ENCODE measurements around the gene LRRC75A. TPM values are rescaled to one million over a fixed set of nuclear protein-coding genes. Genes with fewer than 3 reads are reported as not detected.

Gene LRRC75A
- total RNA-seq, 1 experiment from 2014 or later: 2.8 TPM

DNA sequence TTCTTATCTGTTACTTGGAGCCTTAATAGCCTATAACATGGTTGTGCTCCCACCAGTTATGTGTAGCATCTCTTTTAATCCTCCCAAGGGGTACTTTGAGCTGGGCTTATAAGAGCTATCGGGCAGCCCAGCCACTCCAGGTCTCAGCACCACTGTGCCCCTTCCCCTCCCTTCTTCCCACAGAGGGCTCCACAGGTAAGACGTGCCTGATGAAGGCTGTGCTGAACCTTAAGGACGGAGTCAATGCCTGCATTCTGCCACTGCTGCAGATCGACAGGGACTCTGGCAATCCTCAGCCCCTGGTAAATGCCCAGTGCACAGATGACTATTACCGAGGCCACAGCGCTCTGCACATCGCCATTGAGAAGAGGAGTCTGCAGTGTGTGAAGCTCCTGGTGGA lies 69.6 kb downstream of the LRRC75A start:
- ChIA-PET CTCF (no interaction called here), POLR2A (ENCODE audit: low non-redundant PET) (no interaction called here)
- no peaks in the 10 kb centered on the region for H3K36me3 ChIP-seq (ENCODE audit: insufficient read depth, low read length, poor library complexity, severe bottlenecking)
- intact Hi-C loops (cut with micrococcal nuclease; ENCODE audit: unreplicated experiment): no loop called here
- H3K4me1 ChIP-seq (ENCODE audit: insufficient read depth, low read length, poor library complexity, severe bottlenecking): peaks cover 9% of the 10 kb centered on the region
- TF ChIP-seq, protein P1, sequence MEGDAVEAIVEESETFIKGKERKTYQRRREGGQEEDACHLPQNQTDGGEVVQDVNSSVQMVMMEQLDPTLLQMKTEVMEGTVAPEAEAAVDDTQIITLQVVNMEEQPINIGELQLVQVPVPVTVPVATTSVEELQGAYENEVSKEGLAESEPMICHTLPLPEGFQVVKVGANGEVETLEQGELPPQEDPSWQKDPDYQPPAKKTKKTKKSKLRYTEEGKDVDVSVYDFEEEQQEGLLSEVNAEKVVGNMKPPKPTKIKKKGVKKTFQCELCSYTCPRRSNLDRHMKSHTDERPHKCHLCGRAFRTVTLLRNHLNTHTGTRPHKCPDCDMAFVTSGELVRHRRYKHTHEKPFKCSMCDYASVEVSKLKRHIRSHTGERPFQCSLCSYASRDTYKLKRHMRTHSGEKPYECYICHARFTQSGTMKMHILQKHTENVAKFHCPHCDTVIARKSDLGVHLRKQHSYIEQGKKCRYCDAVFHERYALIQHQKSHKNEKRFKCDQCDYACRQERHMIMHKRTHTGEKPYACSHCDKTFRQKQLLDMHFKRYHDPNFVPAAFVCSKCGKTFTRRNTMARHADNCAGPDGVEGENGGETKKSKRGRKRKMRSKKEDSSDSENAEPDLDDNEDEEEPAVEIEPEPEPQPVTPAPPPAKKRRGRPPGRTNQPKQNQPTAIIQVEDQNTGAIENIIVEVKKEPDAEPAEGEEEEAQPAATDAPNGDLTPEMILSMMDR (conservative IDR thresholded peaks at IDR 0.05; ENCODE audit: low read depth, low read length): no peak
- no peak for TF ChIP-seq EZH2 (IDR thresholded peaks at IDR 0.05; ENCODE audit: borderline replicate concordance, low read depth, low read length, poor library complexity, severe bottlenecking)
- no peak for DNase-seq (ENCODE audit: low spot score)
- H3K27ac ChIP-seq (ENCODE audit: low read depth, low read length, poor library complexity, severe bottlenecking): no peak overlapping the region
- no peak overlapping the region for H3K4me3 ChIP-seq (ENCODE audit: low read depth, low read length, poor library complexity, severe bottlenecking)
- no peaks in the 10 kb centered on the region for H3K27me3 ChIP-seq (replicated peaks; ENCODE audit: insufficient read depth, low read depth, low read length, poor library complexity)
- BruUV-seq (replicated peaks): no TSS peak
- no peaks in the 10 kb centered on the region for H3K9me3 ChIP-seq (ENCODE audit: low read depth, low read length, poor library complexity, severe bottlenecking)

DNA sequence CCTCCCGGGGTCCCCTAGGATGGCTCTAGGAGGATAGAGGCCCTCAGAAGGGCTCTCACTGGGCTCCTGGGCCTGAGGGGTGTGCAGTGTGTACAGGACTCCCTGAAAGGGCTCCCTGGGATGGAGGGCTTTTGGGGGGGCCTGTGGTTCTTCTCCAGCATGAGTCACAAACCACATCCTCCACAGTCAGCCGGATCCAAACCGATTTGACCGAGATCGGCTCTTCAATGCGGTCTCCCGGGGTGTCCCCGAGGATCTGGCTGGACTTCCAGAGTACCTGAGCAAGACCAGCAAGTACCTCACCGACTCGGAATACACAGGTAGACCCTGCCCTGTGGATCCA lies 72.1 kb downstream of the LRRC75A start:
- TF ChIP-seq, protein P1 (conservative IDR thresholded peaks at IDR 0.05; ENCODE audit: low read depth, low read length): no peak
- TF ChIP-seq EZH2 (IDR thresholded peaks at IDR 0.05; ENCODE audit: borderline replicate concordance, low read depth, low read length, poor library complexity, severe bottlenecking): no peak
- Histone ChIP-seq H3K4me1 (ENCODE audit: insufficient read depth, low read length, poor library complexity, severe bottlenecking) (peaks cover 9% of the 10 kb centered on the region), H3K27me3 (replicated peaks; ENCODE audit: insufficient read depth, low read depth, low read length, poor library complexity) (no peaks in the 10 kb centered on the region), H3K36me3 (ENCODE audit: insufficient read depth, low read length, poor library complexity, severe bottlenecking) (no peaks in the 10 kb centered on the region), H3K4me3 (ENCODE audit: low read depth, low read length, poor library complexity, severe bottlenecking) (no peak overlapping the region), H3K27ac (ENCODE audit: low read depth, low read length, poor library complexity, severe bottlenecking) (no peak overlapping the region), H3K9me3 (ENCODE audit: low read depth, low read length, poor library complexity, severe bottlenecking) (no peaks in the 10 kb centered on the region)
- POLR2A ChIA-PET (ENCODE audit: low non-redundant PET): interaction anchor here (0.6 to 1.2 kb wide), 2 partner anchors 18 to 19 kb away, joined by 3 read pairs; no protein-coding TSS in a partner anchor
- CTCF ChIA-PET: no interaction called here
- DNase-seq (ENCODE audit: low spot score): no peak
- BruUV-seq (replicated peaks): no TSS peak
- intact Hi-C loops (cut with micrococcal nuclease; ENCODE audit: unreplicated experiment): no loop called here

DNA sequence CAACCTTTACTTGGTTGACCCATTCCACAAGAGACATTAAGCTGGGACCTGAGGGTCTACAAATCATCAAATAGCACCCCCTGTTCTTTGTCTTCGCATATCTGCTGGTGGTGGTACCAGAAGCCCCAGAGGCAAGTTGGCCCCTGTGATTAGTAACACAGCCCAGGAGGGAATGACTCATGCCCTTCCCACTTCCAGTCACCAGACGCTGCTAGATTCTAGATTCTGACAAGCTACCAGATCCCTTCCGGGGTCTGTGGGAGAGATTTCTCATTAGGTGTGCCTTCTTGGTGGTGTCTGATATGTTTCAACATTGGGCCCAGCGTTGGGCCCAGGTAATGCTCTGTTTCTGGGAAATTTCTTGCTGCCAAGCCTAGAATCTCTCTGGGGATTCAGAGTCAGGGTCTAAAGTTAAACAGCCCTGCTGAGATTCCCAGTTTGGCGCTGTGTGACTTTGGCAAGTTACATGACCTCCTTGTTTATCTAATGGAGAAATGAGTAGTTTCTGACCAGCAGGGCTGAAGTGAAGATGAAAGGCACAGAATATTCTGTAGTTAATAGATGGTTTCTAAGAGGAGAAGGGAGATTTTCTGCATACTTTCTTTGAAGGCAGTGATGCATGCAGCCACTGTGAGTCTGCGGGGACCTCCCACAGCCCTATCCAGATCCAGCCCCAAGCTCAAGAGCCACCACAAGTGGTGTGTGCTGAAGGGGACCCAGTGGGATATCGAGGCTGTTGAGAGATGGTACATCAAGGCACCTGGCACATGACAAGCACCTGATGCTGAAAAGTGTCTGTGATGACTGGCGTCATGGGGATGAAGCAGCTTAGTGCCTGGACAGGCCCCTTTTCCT lies 72.7 kb downstream of the LRRC75A start:
- intact Hi-C loops (cut with micrococcal nuclease; ENCODE audit: unreplicated experiment): no loop called here
- POLR2A ChIA-PET (ENCODE audit: low non-redundant PET): interaction anchor here (1.2 kb wide), 1 partner anchor 19 kb away, joined by 3 read pairs; no protein-coding TSS in a partner anchor

More for the DNA sequence above, 72.7 kb downstream of the LRRC75A start:
- no peak overlapping the region for H3K4me3 ChIP-seq (ENCODE audit: low read depth, low read length, poor library complexity, severe bottlenecking)
- peak; percentile 59 for DNase-seq (ENCODE audit: low spot score)
- no peaks in the 10 kb centered on the region for H3K36me3 ChIP-seq (ENCODE audit: insufficient read depth, low read length, poor library complexity, severe bottlenecking)
- BruUV-seq (replicated peaks): no TSS peak
- H3K27ac ChIP-seq (ENCODE audit: low read depth, low read length, poor library complexity, severe bottlenecking): no peak overlapping the region
- TF ChIP-seq, protein P1 (conservative IDR thresholded peaks at IDR 0.05; ENCODE audit: low read depth, low read length): no peak
- TF ChIP-seq EZH2 (IDR thresholded peaks at IDR 0.05; ENCODE audit: borderline replicate concordance, low read depth, low read length, poor library complexity, severe bottlenecking): no peak
- H3K27me3 ChIP-seq (replicated peaks; ENCODE audit: insufficient read depth, low read depth, low read length, poor library complexity): no peaks in the 10 kb centered on the region
- CTCF ChIA-PET: no interaction called here
- no peaks in the 10 kb centered on the region for H3K9me3 ChIP-seq (ENCODE audit: low read depth, low read length, poor library complexity, severe bottlenecking)
- H3K4me1 ChIP-seq (ENCODE audit: insufficient read depth, low read length, poor library complexity, severe bottlenecking): peaks cover 9% of the 10 kb centered on the region

Measured in A673 (cell line).